ENCODE data around the gene DDC.

GRCh38 chr7:50533866-50534265 is 31.3 kb downstream of the DDC start:
- TF ChIP-seq POLR2A (IDR thresholded peaks at IDR 0.05; ENCODE audit: low read length) (no peak), GATA1 (IDR thresholded peaks at IDR 0.05; ENCODE audit: low read depth, low read length) (no peak)
